Upper lobe of left lung (tissue), 6 donors: Measurements from ENCODE around the gene CEP57. TPM values are rescaled to one million over a fixed set of nuclear protein-coding genes. Genes with fewer than 3 reads are reported as not detected.
"Not testable (repeated sequence)": the region's sequence is repeated elsewhere in the genome, so short reads cannot be mapped to it uniquely, and the experiment has no call there.

ENCODE experiments used
- ATAC-seq, 2 donors: fragments of 200-7000 bp; cut with Tn5 transposase; one replicate each; pipeline ENCODE4 v1.9.1; 2022; ENCODE audit warnings: mild to moderate bottlenecking in 2 of 2, moderate library complexity in 2 of 2; ENCODE audit not compliant: low FRiP score in 2 of 2
- DNase-seq, 2 donors: peaks; one replicate each; pipeline ENCODE4 v3.0.0-alpha.2; 2019 to 2020
- H3K27ac ChIP-seq, 4 donors: fragments of 200-600 bp; sonication (generic); one replicate each; pipeline ENCODE4 v1.5.1; 2016 to 2019
- H3K27me3 ChIP-seq, 4 donors: fragments of 200-600 bp; sonication (generic); one replicate each; pipeline ENCODE4 v1.5.1; 2017 to 2019
- H3K36me3 ChIP-seq, 4 donors: fragments of 200-600 bp; sonication (generic); one replicate each; pipeline ENCODE4 v1.5.1; 2016 to 2019
- H3K4me1 ChIP-seq, 4 donors: fragments of 200-600 bp; sonication (generic); one replicate each; pipeline ENCODE4 v1.5.1; 2018 to 2019
- H3K4me3 ChIP-seq, 4 donors: fragments of 200-600 bp; sonication (generic); one replicate each; pipeline ENCODE4 v1.5.1; 2017 to 2019; ENCODE audit warnings: mild to moderate bottlenecking in 2 of 4, moderate library complexity in 1 of 4
- H3K9me3 ChIP-seq, 4 donors: fragments of 200-600 bp; sonication (generic); one replicate each; pipeline ENCODE4 v1.5.1; 2018 to 2019
- CTCF ChIP-seq, 6 experiments: fragments of 450-650 bp in 4 of 6; fragments of 200-600 bp in 2 of 6; sonication (generic) in 2 of 6; IDR thresholded peaks; one replicate each; pipeline ENCODE4 v1.5.1; 2016 to 2019; ENCODE audit warnings: antibody characterized with exemption in 6 of 6
- EP300 ChIP-seq, 4 donors: sonication (generic); formaldehyde crosslinking; IDR thresholded peaks; one replicate each; pipeline ENCODE4 v1.5.1; 2017; ENCODE audit warnings: antibody characterized with exemption in 4 of 4, control low read depth in 2 of 4
- POLR2A ChIP-seq, 4 donors: fragments of 450-650 bp; IDR thresholded peaks; one replicate each; pipeline ENCODE4 v1.5.1; 2016 to 2017; ENCODE audit warnings: antibody characterized with exemption in 4 of 4, mild to moderate bottlenecking in 2 of 4
- POLR2AphosphoS5 ChIP-seq, 2 donors: sonication (generic); formaldehyde crosslinking; IDR thresholded peaks; one replicate each; pipeline ENCODE4 v1.5.1; 2017; ENCODE audit warnings: antibody characterized with exemption in 2 of 2
- WGBS, 2 donors: methylation state at CpG; one replicate each; pipeline ENCODE4 v1.1.5; 2017 to 2018; 5-methylcytosine and 5-hydroxymethylcytosine counted together
- total RNA-seq, 6 donors: library from RNA; depleted of rRNA in 4 of 6; stranded (reverse); fragments of >200 nt in 4 of 6; gene quantifications; one replicate each; pipeline versions ENCODE4 v1.1.0 to v1.2.1, GENCODE V29; 2016 to 2021
- donor health status: DM: no; HTN: no; CAD: no; lungs with moderate emphysema.
- donor health status: DM: no; HTN: yes; CAD: no; lungs with severe emphysema.

The CEP57 gene
- total RNA-seq, 6 donors from 2014 or later: 20.7 to 71.8 (median 37.9) TPM

- no peak for ATAC-seq
- no peaks in the 10 kb centered on the region for H3K9me3 ChIP-seq
- no peak overlapping the region for H3K4me3 ChIP-seq
- WGBS, 2 donors: 100% methylated on average over 1 of the region's 1 CpG
- peaks cover 0 to 35% (median 12%) of the 10 kb centered on the region in 4 donors for H3K36me3 ChIP-seq
- no peaks in the 10 kb centered on the region for H3K4me1 ChIP-seq
- TF ChIP-seq POLR2AphosphoS5 (IDR thresholded peaks at IDR 0.05) (no peak), CTCF (IDR thresholded peaks at IDR 0.05) (no peak), EP300 (IDR thresholded peaks at IDR 0.05) (no peak), POLR2A (IDR thresholded peaks at IDR 0.05) (no peak)
- H3K27me3 ChIP-seq: no peaks in the 10 kb centered on the region
- H3K27ac ChIP-seq: no peak overlapping the region
- no peak for DNase-seq
Observed at GRCh38 chr11:95802806-95803205, 12.5 kb downstream of the CEP57 start.

GRCh38 chr11:95803973-95804372 is 13.7 kb downstream of the CEP57 start:
- no peak overlapping the region for H3K27ac ChIP-seq
- DNase-seq: no peak
- no peaks in the 10 kb centered on the region for H3K9me3 ChIP-seq
- H3K4me3 ChIP-seq: no peak overlapping the region
- ATAC-seq: no peak
- H3K27me3 ChIP-seq: no peaks in the 10 kb centered on the region
- H3K4me1 ChIP-seq: no peaks in the 10 kb centered on the region
- no peak for TF ChIP-seq CTCF (IDR thresholded peaks at IDR 0.05)
- TF ChIP-seq POLR2A (IDR thresholded peaks at IDR 0.05): no peak
- TF ChIP-seq POLR2AphosphoS5 (IDR thresholded peaks at IDR 0.05): no peak
- no peak for TF ChIP-seq EP300 (IDR thresholded peaks at IDR 0.05)
- 97 to 99% methylated on average over 2 of the region's 2 CpGs for WGBS, 2 donors
- peaks cover 0 to 35% (median 12%) of the 10 kb centered on the region in 4 donors for H3K36me3 ChIP-seq

DNA sequence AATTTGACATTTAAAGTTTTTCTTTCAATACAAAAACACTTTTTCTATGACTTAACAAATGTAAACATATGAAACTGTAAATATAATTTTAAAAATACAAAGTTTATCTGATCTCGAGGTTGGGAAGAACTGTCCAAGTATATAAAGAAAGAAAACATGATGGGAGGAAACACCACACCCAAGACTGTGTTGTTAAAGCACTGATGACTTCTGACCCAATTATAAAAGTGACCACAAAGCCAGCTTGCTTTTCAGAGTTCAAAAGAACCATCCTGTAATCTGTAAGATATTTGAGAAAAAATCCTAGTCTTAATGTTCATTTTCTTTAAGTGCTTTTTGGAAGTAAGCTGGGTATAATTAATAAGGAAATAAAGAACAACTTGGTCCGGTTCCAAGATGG is 15.6 kb downstream of the CEP57 start:
- DNase-seq (no peak), ATAC-seq (no peak)
- Histone ChIP-seq H3K36me3 (peaks cover 0 to 19% (median 5%) of the 10 kb centered on the region in 4 donors), H3K27me3 (no peaks in the 10 kb centered on the region), H3K9me3 (no peaks in the 10 kb centered on the region), H3K4me3 (no peak overlapping the region), H3K27ac (no peak overlapping the region), H3K4me1 (no peaks in the 10 kb centered on the region)
- TF ChIP-seq POLR2A (IDR thresholded peaks at IDR 0.05): no peak
- WGBS, 2 donors: 71 to 72% methylated on average over 2 of the region's 2 CpGs

GRCh38 chr11:95806464-95806863 is 16.2 kb downstream of the CEP57 start:
- not testable (repeated sequence) for H3K4me1 ChIP-seq, H3K27me3 ChIP-seq, H3K27ac ChIP-seq, H3K4me3 ChIP-seq, DNase-seq, H3K9me3 ChIP-seq, ATAC-seq
- peaks cover 0 to 14% (median 5%) of the 10 kb centered on the region in 4 donors for H3K36me3 ChIP-seq
- WGBS, 2 donors: 83 to 86% methylated on average over 1 to 6 of the region's 6 CpGs

GRCh38 chr11:95811052-95811451 is 20.8 kb downstream of the CEP57 start:
- H3K4me3 ChIP-seq: not testable (repeated sequence)

GRCh38 chr11:95816037-95816436 is 25.7 kb downstream of the CEP57 start:
- no peaks in the 10 kb centered on the region for H3K9me3 ChIP-seq
- no peaks in the 10 kb centered on the region for H3K27me3 ChIP-seq
- H3K4me1 ChIP-seq: no peaks in the 10 kb centered on the region
- no peak overlapping the region for H3K4me3 ChIP-seq
- DNase-seq: no peak
- H3K27ac ChIP-seq: no peak overlapping the region
- TF ChIP-seq POLR2A (IDR thresholded peaks at IDR 0.05) (no peak), POLR2AphosphoS5 (IDR thresholded peaks at IDR 0.05) (no peak), CTCF (IDR thresholded peaks at IDR 0.05) (no peak), EP300 (IDR thresholded peaks at IDR 0.05) (no peak)
- no peak for ATAC-seq
- 90 to 100% methylated on average over 2 of the region's 2 CpGs for WGBS, 2 donors
- H3K36me3 ChIP-seq: peaks cover 0 to 34% (median 6%) of the 10 kb centered on the region in 4 donors

More at GRCh38 chr11:95811052-95811451, 20.8 kb downstream of the CEP57 start:
- not testable (repeated sequence) for H3K4me1 ChIP-seq, DNase-seq, H3K27ac ChIP-seq, H3K27me3 ChIP-seq, ATAC-seq, H3K9me3 ChIP-seq
- H3K36me3 ChIP-seq: peaks cover 0 to 14% (median 5%) of the 10 kb centered on the region in 4 donors
- 97% methylated on average over 4 of the region's 4 CpGs for WGBS, 2 donors
